Measurements from ENCODE around the gene B2M.
"Not testable (repeated sequence)": the region's sequence is repeated elsewhere in the genome, so short reads cannot be mapped to it uniquely, and the experiment has no call there.

Gene B2M

GRCh38 chr15:44726136-44726535, 14.8 kb downstream of the B2M start:
- no peak for DNase-seq (ENCODE audit: low spot score)

- no peak for DNase-seq (ENCODE audit: low spot score)
These were observed 15.5 kb downstream of the B2M start for GRCh38 chr15:44726568-44727484.

- DNase-seq (ENCODE audit: low spot score) = no peak
These were observed 16.3 kb downstream of the B2M start for GRCh38 chr15:44727485-44728231.

- DNase-seq (ENCODE audit: low spot score) = not testable (repeated sequence)
These were observed 16.9 kb downstream of the B2M start for GRCh38 chr15:44728232-44728575.

- peak; percentile 95 for DNase-seq (ENCODE audit: low spot score)
These were observed 17.5 kb downstream of the B2M start for GRCh38 chr15:44728576-44729407.

GRCh38 chr15:44729408-44730127, 18.3 kb downstream of the B2M start:
- no peak for DNase-seq (ENCODE audit: low spot score)

- DNase-seq (ENCODE audit: low spot score) = no peak
These were observed 23.6 kb downstream of the B2M start for GRCh38 chr15:44734839-44735481.

GRCh38 chr15:44735482-44736180, 24.3 kb downstream of the B2M start:
- DNase-seq (ENCODE audit: low spot score) = no peak

GRCh38 chr15:44736181-44736765, 25.0 kb downstream of the B2M start, which contains the start of gene TRIM69:
TSS of gene TRIM69 (plus strand) at chr15:44736528. CDS start at chr15:44736705, 177 bp downstream.
- DNase-seq (ENCODE audit: low spot score) = no peak

GRCh38 chr15:44738340-44738984, 27.1 kb downstream of the B2M start:
- DNase-seq (ENCODE audit: low spot score) = no peak

- not testable (repeated sequence) for DNase-seq (ENCODE audit: low spot score)
These were observed 28.0 kb downstream of the B2M start for GRCh38 chr15:44739222-44739847.

GRCh38 chr15:44743454-44743853, 32.1 kb downstream of the B2M start:
- not testable (repeated sequence) for DNase-seq (ENCODE audit: low spot score)

- no peak for DNase-seq (ENCODE audit: low spot score)
These were observed 42.0 kb downstream of the B2M start for GRCh38 chr15:44753345-44753744.

- DNase-seq (ENCODE audit: low spot score) = no peak
These were observed 51.9 kb downstream of the B2M start for GRCh38 chr15:44763187-44763586.

GRCh38 chr15:44763848-44764247, 52.5 kb downstream of the B2M start:
- no peak for DNase-seq (ENCODE audit: low spot score)

GRCh38 chr15:44765036-44765435, 53.7 kb downstream of the B2M start:
- no peak for DNase-seq (ENCODE audit: low spot score)

Data from left forelimb (tissue), 1 donor.